HepG2 (cell line): Measurements from ENCODE around the gene ZC3H18. TPM values are rescaled to one million over a fixed set of nuclear protein-coding genes. Genes with fewer than 3 reads are reported as not detected.
A peak's percentile ranks its signal among the peaks of the same experiment; 100 is the strongest.

Experiments used
- ATF7-NPFF ChIP-seq: sonication (generic); formaldehyde crosslinking; IDR thresholded peaks from 2 replicates; pipeline ENCODE4 v1.8.1; 2023; ENCODE audit warnings: mild to moderate bottlenecking, low read depth, missing genetic modification reagents, moderate library complexity
- IRX3 ChIP-seq: sonication (generic); formaldehyde crosslinking; IDR thresholded peaks from 2 replicates; pipeline ENCODE4 v1.8.1; 2023; ENCODE audit warnings: mild to moderate bottlenecking, low read depth, missing genetic modification reagents, borderline replicate concordance
- JUND ChIP-seq: sonication (generic); formaldehyde crosslinking; IDR thresholded peaks from 2 replicates; pipeline ENCODE4 v1.8.0; 2022; ENCODE audit warnings: mild to moderate bottlenecking, missing genetic modification reagents
- KAT7 ChIP-seq: IDR thresholded peaks from 2 replicates; pipeline ENCODE4 v1.6.1; 2018; ENCODE audit warnings: borderline replicate concordance, missing compliant biosample characterization
- NR1H2 ChIP-seq: sonication (generic); formaldehyde crosslinking; IDR thresholded peaks from 2 replicates; pipeline ENCODE4 v1.8.1; 2022; ENCODE audit warnings: low read depth, missing genetic modification reagents, borderline replicate concordance
- POLR2AphosphoS2 ChIP-seq: IDR thresholded peaks from 2 replicates; pipeline ENCODE4 v1.6.1; 2011; ENCODE audit warnings: low read depth, low read length, improper control_type of control experiment
- RBM22 ChIP-seq: fragments of 200-400 bp; formaldehyde crosslinking; optimal IDR thresholded peaks from 2 replicates; pipeline ENCODE3; 2017; ENCODE audit warnings: mild to moderate bottlenecking, low read length, moderate library complexity
- ZBTB3 ChIP-seq: sonication (generic); formaldehyde crosslinking; IDR thresholded peaks from 2 replicates; pipeline ENCODE4 v1.4.0; 2020; ENCODE audit warnings: low read depth, mild to moderate bottlenecking, moderate library complexity, missing genetic modification reagents, borderline replicate concordance
- ZFX ChIP-seq: sonication (generic); formaldehyde crosslinking; IDR thresholded peaks from 2 replicates; pipeline ENCODE4 v1.4.0; 2020; ENCODE audit warnings: mild to moderate bottlenecking, low read depth, missing genetic modification reagents, moderate library complexity
- ZNF225 ChIP-seq: sonication (generic); formaldehyde crosslinking; IDR thresholded peaks from 2 replicates; pipeline ENCODE4 v1.4.0; 2020; ENCODE audit warnings: mild to moderate bottlenecking, missing genetic modification reagents
- ZNF296 ChIP-seq: sonication (generic); formaldehyde crosslinking; conservative IDR thresholded peaks from 2 replicates; pipeline ENCODE4 v1.5.0; 2020; ENCODE audit warnings: mild to moderate bottlenecking, missing genetic modification reagents
- ZNF546 ChIP-seq: sonication (generic); formaldehyde crosslinking; conservative IDR thresholded peaks from 2 replicates; pipeline ENCODE4 v1.8.1; 2023; ENCODE audit warnings: mild to moderate bottlenecking, missing genetic modification reagents
- ZNF615 ChIP-seq: sonication (generic); formaldehyde crosslinking; IDR thresholded peaks from 2 replicates; pipeline ENCODE4 v1.5.0; 2020; ENCODE audit warnings: mild to moderate bottlenecking, missing genetic modification reagents, borderline replicate concordance
- ZNF761 ChIP-seq: sonication (generic); formaldehyde crosslinking; conservative IDR thresholded peaks from 2 replicates; pipeline ENCODE4 v1.4.0; 2020; ENCODE audit warnings: mild to moderate bottlenecking, missing genetic modification reagents
- ZZZ3 ChIP-seq: sonication (generic); formaldehyde crosslinking; IDR thresholded peaks from 2 replicates; pipeline ENCODE4 v1.4.0; 2020; ENCODE audit warnings: missing genetic modification reagents, mild to moderate bottlenecking, borderline replicate concordance
- polyA plus RNA-seq, 8 experiments: library from polyadenylated mRNA; depleted of rRNA in 3 of 8; stranded (reverse) in 7 of 8; unstranded in 1 of 8; fragments of >200 nt; fragmentation: Illumina TruSeq in 4 of 8; extraction: Trizol in 4 of 8; gene quantifications; 2 replicates each; pipeline versions ENCODE4 v1.2.1 to v1.2.3, GENCODE V29; 2011 to 2016; ENCODE audit warnings: low read depth in 4 of 8, missing spikeins in 1 of 8, mixed read lengths in 1 of 8; ENCODE audit not compliant: insufficient read depth in 1 of 8
- total RNA-seq, 5 experiments: library from RNA; depleted of rRNA; stranded (reverse); fragments of >200 nt; fragmentation: Illumina TruSeq; extraction: Trizol; gene quantifications; 2 replicates each; pipeline ENCODE4 v1.2.3, GENCODE V29; 2016; ENCODE audit warnings: low read depth in 1 of 5
- TF ChIP-seq, protein P1 (sequence below): sonication (generic); formaldehyde crosslinking; IDR thresholded peaks from 2 replicates; pipeline ENCODE4 v1.4.0; 2020; ENCODE audit warnings: missing genetic modification reagents
- TF ChIP-seq, protein P2 (sequence below): sonication (generic); formaldehyde crosslinking; IDR thresholded peaks from 2 replicates; pipeline ENCODE4 v1.4.0; 2020; ENCODE audit warnings: missing genetic modification reagents
- TF ChIP-seq, protein P3 (sequence below): IDR thresholded peaks from 2 replicates; pipeline ENCODE4 v1.6.1; 2012; ENCODE audit warnings: inconsistent platforms
- TF ChIP-seq, protein P4 (sequence below), 2 experiments: IDR thresholded peaks; 2 replicates each; pipeline ENCODE4 v1.6.1; 2011 to 2012; ENCODE audit warnings: low read length in 2 of 2, borderline replicate concordance in 1 of 2, low read depth in 1 of 2, mild to moderate bottlenecking in 1 of 2, moderate library complexity in 1 of 2

ZC3H18 gene
- total and polyA plus RNA-seq, 2 of the 13 experiments (the other 11 are each of a cell fraction or from before 2014, with no cell fraction given): 11.2 to 27.4 TPM

DNA sequence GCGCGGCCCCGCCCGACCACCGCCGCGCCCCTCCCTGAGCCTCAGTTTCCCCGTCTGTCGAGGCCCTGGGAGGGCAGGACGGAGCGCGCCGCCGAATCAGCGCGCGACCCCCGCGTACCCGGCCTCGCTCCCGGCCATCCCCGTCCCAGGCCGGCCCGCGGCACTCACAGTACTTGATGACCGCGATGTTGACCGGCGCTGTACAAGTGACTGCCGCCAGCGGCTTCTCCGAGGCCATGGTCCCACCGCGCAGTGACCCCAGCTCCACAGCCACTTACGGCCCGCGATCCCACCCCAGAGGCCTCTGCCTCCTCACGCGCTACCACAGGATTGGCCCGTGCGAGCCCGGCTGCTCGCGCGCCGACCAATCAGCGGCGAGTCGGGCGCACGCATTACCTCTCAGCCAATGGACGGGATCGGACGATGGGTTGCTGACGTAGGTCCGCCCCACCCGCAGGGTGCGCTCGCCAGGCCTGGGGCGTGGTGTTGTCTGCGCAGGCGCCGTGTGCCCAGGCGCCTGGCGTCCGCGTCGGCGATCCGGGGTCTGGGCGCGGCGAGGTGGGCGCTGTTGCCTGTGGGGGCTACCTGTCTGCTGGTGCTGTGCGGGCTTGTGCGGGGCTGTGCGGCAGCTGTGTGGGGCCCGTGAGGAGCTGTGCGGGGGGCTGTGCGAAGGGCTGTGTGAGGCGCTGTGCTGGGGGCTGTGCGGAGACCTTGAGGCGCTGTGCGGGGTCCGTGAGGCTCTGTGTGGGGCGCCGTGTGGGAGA, 92.8 kb downstream of the ZC3H18 start, which contains the start of gene MVD (continued):
- TF ChIP-seq, protein P1, sequence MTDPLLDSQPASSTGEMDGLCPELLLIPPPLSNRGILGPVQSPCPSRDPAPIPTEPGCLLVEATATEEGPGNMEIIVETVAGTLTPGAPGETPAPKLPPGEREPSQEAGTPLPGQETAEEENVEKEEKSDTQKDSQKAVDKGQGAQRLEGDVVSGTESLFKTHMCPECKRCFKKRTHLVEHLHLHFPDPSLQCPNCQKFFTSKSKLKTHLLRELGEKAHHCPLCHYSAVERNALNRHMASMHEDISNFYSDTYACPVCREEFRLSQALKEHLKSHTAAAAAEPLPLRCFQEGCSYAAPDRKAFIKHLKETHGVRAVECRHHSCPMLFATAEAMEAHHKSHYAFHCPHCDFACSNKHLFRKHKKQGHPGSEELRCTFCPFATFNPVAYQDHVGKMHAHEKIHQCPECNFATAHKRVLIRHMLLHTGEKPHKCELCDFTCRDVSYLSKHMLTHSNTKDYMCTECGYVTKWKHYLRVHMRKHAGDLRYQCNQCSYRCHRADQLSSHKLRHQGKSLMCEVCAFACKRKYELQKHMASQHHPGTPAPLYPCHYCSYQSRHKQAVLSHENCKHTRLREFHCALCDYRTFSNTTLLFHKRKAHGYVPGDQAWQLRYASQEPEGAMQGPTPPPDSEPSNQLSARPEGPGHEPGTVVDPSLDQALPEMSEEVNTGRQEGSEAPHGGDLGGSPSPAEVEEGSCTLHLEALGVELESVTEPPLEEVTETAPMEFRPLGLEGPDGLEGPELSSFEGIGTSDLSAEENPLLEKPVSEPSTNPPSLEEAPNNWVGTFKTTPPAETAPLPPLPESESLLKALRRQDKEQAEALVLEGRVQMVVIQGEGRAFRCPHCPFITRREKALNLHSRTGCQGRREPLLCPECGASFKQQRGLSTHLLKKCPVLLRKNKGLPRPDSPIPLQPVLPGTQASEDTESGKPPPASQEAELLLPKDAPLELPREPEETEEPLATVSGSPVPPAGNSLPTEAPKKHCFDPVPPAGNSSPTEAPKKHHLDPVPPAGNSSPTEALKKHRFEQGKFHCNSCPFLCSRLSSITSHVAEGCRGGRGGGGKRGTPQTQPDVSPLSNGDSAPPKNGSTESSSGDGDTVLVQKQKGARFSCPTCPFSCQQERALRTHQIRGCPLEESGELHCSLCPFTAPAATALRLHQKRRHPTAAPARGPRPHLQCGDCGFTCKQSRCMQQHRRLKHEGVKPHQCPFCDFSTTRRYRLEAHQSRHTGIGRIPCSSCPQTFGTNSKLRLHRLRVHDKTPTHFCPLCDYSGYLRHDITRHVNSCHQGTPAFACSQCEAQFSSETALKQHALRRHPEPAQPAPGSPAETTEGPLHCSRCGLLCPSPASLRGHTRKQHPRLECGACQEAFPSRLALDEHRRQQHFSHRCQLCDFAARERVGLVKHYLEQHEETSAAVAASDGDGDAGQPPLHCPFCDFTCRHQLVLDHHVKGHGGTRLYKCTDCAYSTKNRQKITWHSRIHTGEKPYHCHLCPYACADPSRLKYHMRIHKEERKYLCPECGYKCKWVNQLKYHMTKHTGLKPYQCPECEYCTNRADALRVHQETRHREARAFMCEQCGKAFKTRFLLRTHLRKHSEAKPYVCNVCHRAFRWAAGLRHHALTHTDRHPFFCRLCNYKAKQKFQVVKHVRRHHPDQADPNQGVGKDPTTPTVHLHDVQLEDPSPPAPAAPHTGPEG: peak; percentile 80
- no peak for TF ChIP-seq ZNF615 (CRISPR knock-in tag)
- TF ChIP-seq ZFX (CRISPR knock-in tag): peak; percentile 93
- peak; percentile 66; the same call in 1 of the 2 replicates for TF ChIP-seq ZNF761 (CRISPR knock-in tag)
- no peak for TF ChIP-seq ZNF296 (CRISPR knock-in tag)
- peak; percentile 83; the same call in 1 of the 2 replicates for TF ChIP-seq ZBTB3
- 0 out of 2 replicates have a peak, but pooled peaks have one; percentile 21 for TF ChIP-seq JUND (CRISPR knock-in tag)
- TF ChIP-seq, protein P2, sequence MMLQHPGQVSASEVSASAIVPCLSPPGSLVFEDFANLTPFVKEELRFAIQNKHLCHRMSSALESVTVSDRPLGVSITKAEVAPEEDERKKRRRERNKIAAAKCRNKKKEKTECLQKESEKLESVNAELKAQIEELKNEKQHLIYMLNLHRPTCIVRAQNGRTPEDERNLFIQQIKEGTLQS (CRISPR knock-in tag): peak; percentile 67
- TF ChIP-seq KAT7 (CRISPR knock-in tag): peak; percentile 79; the same call in 1 of the 2 replicates
- TF ChIP-seq ZNF546: peak; percentile 52
- TF ChIP-seq ATF7-NPFF (CRISPR knock-in tag): peak; percentile 92
- TF ChIP-seq NR1H2: 0 out of 2 replicates have a peak, but pooled peaks have one; percentile 4
- peak; percentile 91 for TF ChIP-seq IRX3
- TF ChIP-seq, protein P3, sequence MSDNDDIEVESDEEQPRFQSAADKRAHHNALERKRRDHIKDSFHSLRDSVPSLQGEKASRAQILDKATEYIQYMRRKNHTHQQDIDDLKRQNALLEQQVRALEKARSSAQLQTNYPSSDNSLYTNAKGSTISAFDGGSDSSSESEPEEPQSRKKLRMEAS: peak; percentile 74
- TF ChIP-seq RBM22: no peak
- TF ChIP-seq ZNF225: peak; percentile 88; the same call in 1 of the 2 replicates
- TF ChIP-seq POLR2AphosphoS2: no peak
- TF ChIP-seq, protein P4, sequence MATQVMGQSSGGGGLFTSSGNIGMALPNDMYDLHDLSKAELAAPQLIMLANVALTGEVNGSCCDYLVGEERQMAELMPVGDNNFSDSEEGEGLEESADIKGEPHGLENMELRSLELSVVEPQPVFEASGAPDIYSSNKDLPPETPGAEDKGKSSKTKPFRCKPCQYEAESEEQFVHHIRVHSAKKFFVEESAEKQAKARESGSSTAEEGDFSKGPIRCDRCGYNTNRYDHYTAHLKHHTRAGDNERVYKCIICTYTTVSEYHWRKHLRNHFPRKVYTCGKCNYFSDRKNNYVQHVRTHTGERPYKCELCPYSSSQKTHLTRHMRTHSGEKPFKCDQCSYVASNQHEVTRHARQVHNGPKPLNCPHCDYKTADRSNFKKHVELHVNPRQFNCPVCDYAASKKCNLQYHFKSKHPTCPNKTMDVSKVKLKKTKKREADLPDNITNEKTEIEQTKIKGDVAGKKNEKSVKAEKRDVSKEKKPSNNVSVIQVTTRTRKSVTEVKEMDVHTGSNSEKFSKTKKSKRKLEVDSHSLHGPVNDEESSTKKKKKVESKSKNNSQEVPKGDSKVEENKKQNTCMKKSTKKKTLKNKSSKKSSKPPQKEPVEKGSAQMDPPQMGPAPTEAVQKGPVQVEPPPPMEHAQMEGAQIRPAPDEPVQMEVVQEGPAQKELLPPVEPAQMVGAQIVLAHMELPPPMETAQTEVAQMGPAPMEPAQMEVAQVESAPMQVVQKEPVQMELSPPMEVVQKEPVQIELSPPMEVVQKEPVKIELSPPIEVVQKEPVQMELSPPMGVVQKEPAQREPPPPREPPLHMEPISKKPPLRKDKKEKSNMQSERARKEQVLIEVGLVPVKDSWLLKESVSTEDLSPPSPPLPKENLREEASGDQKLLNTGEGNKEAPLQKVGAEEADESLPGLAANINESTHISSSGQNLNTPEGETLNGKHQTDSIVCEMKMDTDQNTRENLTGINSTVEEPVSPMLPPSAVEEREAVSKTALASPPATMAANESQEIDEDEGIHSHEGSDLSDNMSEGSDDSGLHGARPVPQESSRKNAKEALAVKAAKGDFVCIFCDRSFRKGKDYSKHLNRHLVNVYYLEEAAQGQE (IDR thresholded peaks at IDR 0.05; ENCODE audit: borderline replicate concordance in 1 of 2, low read depth in 1 of 2, low read length in 2 of 2): peak; percentile 40 to 77
- peak; percentile 59; the same call in 1 of the 2 replicates for TF ChIP-seq ZZZ3 (CRISPR knock-in tag)
